Stomach smooth muscle (tissue), 2 donors: Measurements from ENCODE around the gene TPPP.
"Not testable (repeated sequence)": the region's sequence is repeated elsewhere in the genome, so short reads cannot be mapped to it uniquely, and the experiment has no call there.

Experiments used
- H3K27ac ChIP-seq: one replicate; pipeline ENCODE4 v1.7.0; 2013; ENCODE audit warnings: mild to moderate bottlenecking, low read length, inconsistent platforms
- H3K27me3 ChIP-seq, 2 donors: one replicate each; pipeline ENCODE4 v1.7.0; 2013; ENCODE audit warnings: low read length in 2 of 2; ENCODE audit not compliant: insufficient read depth in 2 of 2, control insufficient read depth in 1 of 2
- H3K36me3 ChIP-seq, 2 donors: one replicate each; pipeline ENCODE4 v1.7.0; 2013; ENCODE audit warnings: low read length in 2 of 2; ENCODE audit not compliant: control insufficient read depth in 2 of 2, insufficient read depth in 2 of 2
- H3K4me1 ChIP-seq: one replicate; pipeline ENCODE4 v1.7.0; 2013; ENCODE audit warnings: low read length; ENCODE audit not compliant: control insufficient read depth, insufficient read depth
- H3K4me3 ChIP-seq, 2 donors: one replicate each; pipeline ENCODE4 v1.7.0; 2013; ENCODE audit warnings: low read length in 2 of 2
- H3K9ac ChIP-seq, 2 donors: one replicate each; pipeline ENCODE4 v1.7.0; 2013; ENCODE audit warnings: low read length in 2 of 2, mild to moderate bottlenecking in 1 of 2
- H3K9me3 ChIP-seq, 2 donors: one replicate each; pipeline ENCODE4 v1.7.0; 2013; ENCODE audit warnings: low read length in 2 of 2; ENCODE audit not compliant: control insufficient read depth in 2 of 2
- donor health status: healthy.
- donor health status: Pancreatic carcinoma.

Gene TPPP

GRCh38 chr5:682651-683358, 10.3 kb downstream of the TPPP start:
- H3K27ac ChIP-seq, H3K27me3 ChIP-seq, H3K9ac ChIP-seq, H3K36me3 ChIP-seq, H3K9me3 ChIP-seq, H3K4me3 ChIP-seq: not testable (repeated sequence)
- H3K4me1 ChIP-seq = peaks cover 38% of the 10 kb centered on the region

DNA sequence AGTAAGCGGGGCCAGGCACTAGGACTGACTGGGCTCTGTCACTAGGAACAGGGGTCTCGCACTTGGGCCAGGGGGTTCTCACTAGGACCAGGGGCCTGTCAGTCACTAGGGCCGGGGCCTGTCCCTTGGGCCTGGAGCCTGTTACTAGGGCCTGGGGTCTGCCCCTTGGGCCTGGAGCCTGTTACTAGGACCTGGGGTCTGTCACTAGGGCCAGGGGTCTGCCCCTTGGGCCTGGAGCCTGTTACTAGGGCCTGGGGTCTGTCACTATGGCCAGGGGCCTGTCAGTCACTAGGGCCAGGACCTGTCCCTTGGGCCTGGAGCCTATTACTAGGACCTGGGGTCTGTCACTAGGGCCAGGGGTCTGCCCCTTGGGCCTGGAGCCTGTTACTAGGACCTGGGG, 10.9 kb downstream of the TPPP start:
- not testable (repeated sequence) for H3K36me3 ChIP-seq, H3K9me3 ChIP-seq, H3K4me3 ChIP-seq, H3K27ac ChIP-seq, H3K9ac ChIP-seq, H3K27me3 ChIP-seq
- peaks cover 41% of the 10 kb centered on the region for H3K4me1 ChIP-seq

- not testable (repeated sequence) for H3K4me3 ChIP-seq, H3K27ac ChIP-seq, H3K27me3 ChIP-seq, H3K9ac ChIP-seq, H3K9me3 ChIP-seq, H3K36me3 ChIP-seq
- H3K4me1 ChIP-seq = peaks cover 46% of the 10 kb centered on the region
Measured at GRCh38 chr5:681317-682191, 11.6 kb downstream of the TPPP start.

GRCh38 chr5:680836-681235, 12.3 kb downstream of the TPPP start:
- H3K36me3 ChIP-seq, H3K27me3 ChIP-seq, H3K9me3 ChIP-seq, H3K4me3 ChIP-seq, H3K27ac ChIP-seq, H3K9ac ChIP-seq: not testable (repeated sequence)
- peaks cover 53% of the 10 kb centered on the region for H3K4me1 ChIP-seq

DNA sequence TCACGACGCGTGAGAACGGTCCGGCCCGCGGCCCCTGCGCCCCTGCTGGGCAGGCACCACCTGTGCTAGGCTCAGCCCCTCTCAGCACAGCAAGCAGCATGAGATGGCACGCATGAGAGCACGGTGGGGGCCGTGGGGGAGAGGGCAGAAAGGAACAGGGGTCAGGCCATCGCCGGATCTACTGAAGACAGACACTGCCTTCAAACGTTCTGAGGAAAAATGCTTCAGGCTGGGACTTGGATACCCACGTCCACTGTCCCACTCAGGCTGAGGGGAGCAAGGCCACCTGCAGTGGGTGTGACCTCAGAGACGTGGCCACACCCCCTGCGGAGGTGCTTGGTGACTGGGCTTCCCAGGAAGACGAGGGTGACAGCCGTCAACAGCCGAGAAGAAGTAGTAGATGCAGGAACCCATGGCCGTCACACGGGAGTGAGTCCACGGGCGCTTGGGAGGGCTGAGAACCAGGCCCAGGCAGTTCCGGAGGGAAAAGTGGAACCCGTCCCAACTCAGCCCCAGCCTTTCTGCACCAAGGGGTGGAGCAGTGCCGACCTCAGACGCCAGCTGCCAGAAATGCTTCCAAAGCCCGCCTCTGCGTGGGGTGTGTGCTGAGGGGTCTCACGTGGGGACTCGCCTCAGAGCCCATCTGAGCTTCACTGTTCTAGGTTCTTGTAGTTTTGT, 12.9 kb downstream of the TPPP start:
- not testable (repeated sequence) for H3K4me3 ChIP-seq, H3K9me3 ChIP-seq, H3K36me3 ChIP-seq, H3K9ac ChIP-seq, H3K27me3 ChIP-seq, H3K27ac ChIP-seq
- H3K4me1 ChIP-seq = peaks cover 53% of the 10 kb centered on the region

DNA sequence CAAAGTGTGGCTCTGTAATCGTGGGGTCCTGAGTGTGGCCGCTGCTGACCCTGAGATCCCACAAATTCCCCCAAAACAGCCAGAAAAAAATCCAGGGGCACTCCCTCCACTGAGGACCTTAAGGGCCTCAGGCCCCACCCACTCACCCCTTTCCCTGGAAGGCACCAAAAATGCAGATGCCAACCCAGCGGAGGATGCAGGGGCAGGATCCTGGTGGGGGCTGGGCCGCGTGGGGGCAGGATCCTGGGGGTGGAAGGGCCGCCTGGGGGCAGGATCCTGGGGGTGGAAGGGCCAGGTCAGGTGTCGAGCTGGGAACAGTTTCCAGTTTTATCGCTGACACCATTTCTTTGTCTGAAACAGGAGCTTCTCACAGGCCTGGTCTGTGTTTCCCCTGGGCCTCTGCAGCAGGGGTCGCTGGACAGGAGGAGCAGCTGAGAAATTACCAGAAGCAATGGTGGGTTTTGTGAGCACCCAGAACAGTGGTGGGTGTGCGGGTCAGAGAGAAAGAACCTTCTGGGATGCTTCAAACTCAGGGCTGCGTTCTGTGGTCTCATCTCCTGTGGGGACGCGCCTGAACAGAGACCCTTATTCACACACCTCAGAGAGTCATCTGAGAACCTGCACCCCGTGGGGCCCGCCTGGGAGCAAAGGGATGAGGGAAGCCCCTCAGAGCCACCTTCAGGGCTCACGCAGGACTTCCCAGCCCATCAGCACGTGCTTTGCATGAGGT, 13.8 kb downstream of the TPPP start:
- H3K36me3 ChIP-seq, H3K27ac ChIP-seq, H3K9ac ChIP-seq, H3K9me3 ChIP-seq, H3K4me3 ChIP-seq, H3K27me3 ChIP-seq: not testable (repeated sequence)
- peaks cover 55% of the 10 kb centered on the region for H3K4me1 ChIP-seq

GRCh38 chr5:678521-678920, 14.6 kb downstream of the TPPP start:
- H3K27me3 ChIP-seq, H3K27ac ChIP-seq, H3K36me3 ChIP-seq, H3K9me3 ChIP-seq, H3K4me3 ChIP-seq, H3K9ac ChIP-seq: not testable (repeated sequence)
- peaks cover 55% of the 10 kb centered on the region for H3K4me1 ChIP-seq

DNA sequence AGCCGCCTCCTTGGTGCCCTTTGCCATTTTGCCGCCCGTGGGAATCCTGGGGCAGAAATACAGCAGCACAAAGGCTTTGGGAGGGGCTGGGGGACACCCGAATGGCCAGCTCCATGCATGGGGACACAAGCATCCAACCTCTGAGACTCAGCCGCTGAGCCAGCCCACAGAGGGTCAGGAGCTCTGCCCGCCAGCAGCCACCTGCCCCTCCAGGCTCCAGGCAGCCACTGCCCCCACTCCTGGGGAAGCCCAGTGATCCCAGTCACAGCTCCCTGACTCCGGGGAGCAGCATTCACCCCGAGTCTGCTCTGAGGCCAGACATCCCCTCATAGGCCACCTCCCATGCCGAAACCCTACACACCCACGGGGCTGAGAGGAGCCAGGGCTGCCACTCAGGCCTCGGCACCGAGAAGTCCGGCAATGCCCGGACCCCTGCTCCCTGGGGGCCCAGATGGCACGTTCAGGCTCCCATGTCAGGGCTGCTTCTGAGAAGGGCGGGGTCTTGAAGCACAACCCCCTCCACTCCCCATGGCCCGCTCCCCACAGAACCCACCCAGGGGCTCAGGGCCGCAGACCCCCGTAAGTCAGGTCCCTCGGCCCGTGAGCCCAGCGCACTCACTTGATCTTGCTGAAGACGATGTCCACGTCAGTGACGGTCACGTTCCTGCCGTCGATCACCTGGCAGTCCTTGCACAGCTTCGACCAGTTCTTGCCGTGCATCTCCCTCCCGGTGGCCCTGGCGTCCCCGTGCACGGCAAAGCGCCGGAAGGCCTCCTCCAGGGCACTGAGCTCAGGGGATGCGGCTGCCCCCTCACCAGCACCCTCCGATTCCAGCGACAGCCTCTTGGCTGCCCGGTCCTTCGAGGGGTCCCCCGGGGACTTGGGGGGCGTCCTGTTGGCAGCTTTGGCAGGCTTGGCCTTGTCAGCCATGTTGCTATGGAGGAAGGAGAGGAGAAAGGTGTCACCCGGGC, 15.7 kb downstream of the TPPP start:
- no peaks in the 10 kb centered on the region for H3K27me3 ChIP-seq
- no peak overlapping the region for H3K4me3 ChIP-seq
- no peaks in the 10 kb centered on the region for H3K9me3 ChIP-seq
- H3K4me1 ChIP-seq = peaks cover 61% of the 10 kb centered on the region
- H3K27ac ChIP-seq = no peak overlapping the region
- peaks cover 5% of the 10 kb centered on the region in 2 donors for H3K36me3 ChIP-seq
- no peak overlapping the region for H3K9ac ChIP-seq

- Histone ChIP-seq H3K36me3 (peaks cover 5% of the 10 kb centered on the region in 2 donors), H3K27me3 (no peaks in the 10 kb centered on the region), H3K4me3 (no peak overlapping the region), H3K9ac (no peak overlapping the region), H3K27ac (no peak overlapping the region), H3K9me3 (no peaks in the 10 kb centered on the region), H3K4me1 (peaks cover 68% of the 10 kb centered on the region)
Measured at GRCh38 chr5:676699-677076, 16.5 kb downstream of the TPPP start.
